SU-DHL-6 (cell line): ENCODE data around the gene VWA8.
"Not testable (repeated sequence)": the region's sequence is repeated elsewhere in the genome, so short reads cannot be mapped to it uniquely, and the experiment has no call there.

Experiments used
- EZH2phosphoT487 ChIP-seq: fragments of 200-600 bp; sonication (generic), shearing (Covaris generic); conservative IDR thresholded peaks from 2 replicates; pipeline ENCODE4 v1.6.1; 2018; ENCODE audit warnings: mild to moderate bottlenecking, antibody characterized with exemption, low read length, moderate library complexity, mixed read lengths
- TF ChIP-seq, protein P1 (sequence below): fragments of 200-600 bp; sonication (generic); IDR thresholded peaks from one replicate; pipeline ENCODE4 v1.5.1; 2017; ENCODE audit warnings: antibody characterized with exemption, mild to moderate bottlenecking, low read length, moderate library complexity; ENCODE audit not compliant: insufficient read depth, poor library complexity, severe bottlenecking

DNA sequence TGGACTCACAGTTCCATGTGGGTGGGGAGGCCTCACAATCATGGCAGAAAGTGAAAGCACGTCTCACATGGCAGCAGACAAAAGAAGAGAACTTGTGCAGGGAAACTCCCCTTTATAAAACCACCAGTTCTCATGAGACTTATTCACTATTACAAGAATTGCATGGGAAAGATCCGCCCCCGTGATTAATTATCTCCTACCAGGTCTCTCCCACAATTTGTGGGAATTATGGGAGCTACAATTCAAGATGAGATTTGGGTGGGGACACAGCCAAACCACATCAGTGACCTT, 157.5 kb downstream of the VWA8 start:
- TF ChIP-seq, protein P1, sequence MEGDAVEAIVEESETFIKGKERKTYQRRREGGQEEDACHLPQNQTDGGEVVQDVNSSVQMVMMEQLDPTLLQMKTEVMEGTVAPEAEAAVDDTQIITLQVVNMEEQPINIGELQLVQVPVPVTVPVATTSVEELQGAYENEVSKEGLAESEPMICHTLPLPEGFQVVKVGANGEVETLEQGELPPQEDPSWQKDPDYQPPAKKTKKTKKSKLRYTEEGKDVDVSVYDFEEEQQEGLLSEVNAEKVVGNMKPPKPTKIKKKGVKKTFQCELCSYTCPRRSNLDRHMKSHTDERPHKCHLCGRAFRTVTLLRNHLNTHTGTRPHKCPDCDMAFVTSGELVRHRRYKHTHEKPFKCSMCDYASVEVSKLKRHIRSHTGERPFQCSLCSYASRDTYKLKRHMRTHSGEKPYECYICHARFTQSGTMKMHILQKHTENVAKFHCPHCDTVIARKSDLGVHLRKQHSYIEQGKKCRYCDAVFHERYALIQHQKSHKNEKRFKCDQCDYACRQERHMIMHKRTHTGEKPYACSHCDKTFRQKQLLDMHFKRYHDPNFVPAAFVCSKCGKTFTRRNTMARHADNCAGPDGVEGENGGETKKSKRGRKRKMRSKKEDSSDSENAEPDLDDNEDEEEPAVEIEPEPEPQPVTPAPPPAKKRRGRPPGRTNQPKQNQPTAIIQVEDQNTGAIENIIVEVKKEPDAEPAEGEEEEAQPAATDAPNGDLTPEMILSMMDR: not testable (repeated sequence)
- not testable (repeated sequence) for TF ChIP-seq EZH2phosphoT487
